ENCODE measurements around the gene TMC5. TPM values are rescaled to one million over a fixed set of nuclear protein-coding genes. Genes with fewer than 3 reads are reported as not detected.
A peak's percentile ranks its signal among the peaks of the same experiment; 100 is the strongest.

Gene TMC5
- total and polyA plus RNA-seq, 4 donors = 0.50 to 1.2 (median 0.83) TPM

- TF ChIP-seq REST (IDR thresholded peaks at IDR 0.05) (no peak), HNF4A (conservative IDR thresholded peaks at IDR 0.05) (no peak), SP1 (IDR thresholded peaks at IDR 0.05) (no peak), CTCF (IDR thresholded peaks at IDR 0.05; ENCODE audit: low read depth, low read length, missing input control) (peak; percentile 94), ATF3 (IDR thresholded peaks at IDR 0.05) (no peak), HNF4G (IDR thresholded peaks at IDR 0.05) (no peak), ZBTB33 (IDR thresholded peaks at IDR 0.05) (no peak), RAD21 (IDR thresholded peaks at IDR 0.05) (peak; percentile 97 to 99), RXRA (IDR thresholded peaks at IDR 0.05) (no peak)
- no peaks in the 10 kb centered on the region for H3K9me3 ChIP-seq (ENCODE audit: control insufficient read depth in 4 of 4, low read length in 3 of 4)
- H3K4me1 ChIP-seq (ENCODE audit: control insufficient read depth in 4 of 4, insufficient read depth in 4 of 4, low read length in 3 of 4) = peaks cover 0 to 13% (median 9%) of the 10 kb centered on the region in 4 donors
- H3K36me3 ChIP-seq (ENCODE audit: control insufficient read depth in 4 of 4, insufficient read depth in 3 of 4, low read depth in 1 of 4, low read length in 3 of 4) = no peaks in the 10 kb centered on the region
- no peak overlapping the region for H3K4me3 ChIP-seq (ENCODE audit: low read depth in 1 of 3, low read length in 3 of 3)
- DNase-seq (ENCODE audit: low spot score) = peak; percentile 40
- H3K9ac ChIP-seq (ENCODE audit: low read depth in 1 of 2, low read length in 2 of 2) = no peak overlapping the region
- no peak overlapping the region for H3K27ac ChIP-seq (ENCODE audit: low read depth in 1 of 2, low read length in 2 of 2)
- H3K27me3 ChIP-seq (ENCODE audit: control insufficient read depth in 4 of 4, insufficient read depth in 4 of 4, low read length in 3 of 4) = no peaks in the 10 kb centered on the region
- WGBS = 30% methylated on average over 4 of the region's 4 CpGs
Measured at GRCh38 chr16:19375561-19376158, 42.0 kb upstream of the TMC5 start.

GRCh38 chr16:19377864-19378263 is 39.8 kb upstream of the TMC5 start:
- no peak for TF ChIP-seq EGR1 (IDR thresholded peaks at IDR 0.05; ENCODE audit: low read depth in 2 of 2)

More at GRCh38 chr16:19377864-19378263, 39.8 kb upstream of the TMC5 start:
- no peaks in the 10 kb centered on the region for H3K9me3 ChIP-seq (ENCODE audit: control insufficient read depth in 4 of 4, low read length in 3 of 4)
- H3K9ac ChIP-seq (ENCODE audit: low read depth in 1 of 2, low read length in 2 of 2) = no peak overlapping the region
- H3K36me3 ChIP-seq (ENCODE audit: control insufficient read depth in 4 of 4, insufficient read depth in 3 of 4, low read depth in 1 of 4, low read length in 3 of 4) = no peaks in the 10 kb centered on the region
- no peak overlapping the region for H3K27ac ChIP-seq (ENCODE audit: low read depth in 1 of 2, low read length in 2 of 2)
- peaks cover 8 to 13% (median 10%) of the 10 kb centered on the region in 4 donors for H3K4me1 ChIP-seq (ENCODE audit: control insufficient read depth in 4 of 4, insufficient read depth in 4 of 4, low read length in 3 of 4)
- H3K4me3 ChIP-seq (ENCODE audit: low read depth in 1 of 3, low read length in 3 of 3) = no peak overlapping the region
- no peak for DNase-seq (ENCODE audit: low spot score)
- H3K27me3 ChIP-seq (ENCODE audit: control insufficient read depth in 4 of 4, insufficient read depth in 4 of 4, low read length in 3 of 4) = no peaks in the 10 kb centered on the region
- WGBS = 96% methylated on average over 3 of the region's 3 CpGs

Measured in liver (tissue), 9 donors.